DND-41 (cell line): ENCODE results near the gene SELENOI.
"Not testable (repeated sequence)": the region's sequence is repeated elsewhere in the genome, so short reads cannot be mapped to it uniquely, and the experiment has no call there.

Experiments
- ATAC-seq: fragments of 200-7000 bp; cut with Tn5 transposase; 3 replicates; pipeline ENCODE4 v1.9.1; 2021; ENCODE audit warnings: low read depth; ENCODE audit not compliant: insufficient read depth
- DNase-seq: peaks from one replicate; pipeline ENCODE4 v3.0.0-alpha.2; 2020
- H2AFZ ChIP-seq: 2 replicates; pipeline ENCODE4 v1.6.0; 2012; ENCODE audit warnings: low read depth, low read length
- H3K27ac ChIP-seq: 2 replicates; pipeline ENCODE4 v1.5.1; 2012; ENCODE audit warnings: low read length, inconsistent platforms
- H3K27me3 ChIP-seq: fragments of 200-600 bp; sonication (generic); 2 replicates; pipeline ENCODE4 v1.6.0; 2012; ENCODE audit warnings: low read length, mild to moderate bottlenecking, inconsistent platforms; ENCODE audit not compliant: insufficient read depth, poor library complexity
- H3K36me3 ChIP-seq: 2 replicates; pipeline ENCODE4 v1.5.1; 2012; ENCODE audit warnings: low read length, inconsistent platforms; ENCODE audit not compliant: insufficient read depth
- H3K4me1 ChIP-seq: 2 replicates; pipeline ENCODE4 v1.5.1; 2012; ENCODE audit warnings: mild to moderate bottlenecking, low read length; ENCODE audit not compliant: insufficient read depth
- H3K4me2 ChIP-seq: 2 replicates; pipeline ENCODE4 v1.6.0; 2012; ENCODE audit warnings: mild to moderate bottlenecking, moderate library complexity, low read length, inconsistent platforms; ENCODE audit not compliant: insufficient read depth
- H3K4me3 ChIP-seq, 2 experiments: fragments of 200-600 bp in 1 of 2; shearing (Covaris generic) in 1 of 2; 2 replicates each; pipeline ENCODE4 v1.5.1; 2012 to 2016; ENCODE audit warnings: inconsistent platforms in 2 of 2, low read length in 2 of 2, mild to moderate bottlenecking in 2 of 2, low read depth in 1 of 2, moderate library complexity in 1 of 2
- H3K79me2 ChIP-seq: 2 replicates; pipeline ENCODE4 v1.6.0; 2012; ENCODE audit warnings: low read length, inconsistent platforms; ENCODE audit not compliant: insufficient read depth
- H3K9ac ChIP-seq: 2 replicates; pipeline ENCODE4 v1.6.0; 2012; ENCODE audit warnings: low read depth, mild to moderate bottlenecking, inconsistent platforms, low read length, moderate library complexity
- H3K9me3 ChIP-seq: 2 replicates; pipeline ENCODE4 v1.5.1; 2012; ENCODE audit warnings: low read length, moderate library complexity, mild to moderate bottlenecking, inconsistent platforms; ENCODE audit not compliant: insufficient read depth, severe bottlenecking
- H4K20me1 ChIP-seq: 2 replicates; pipeline ENCODE4 v1.6.0; 2012; ENCODE audit warnings: low read length; ENCODE audit not compliant: insufficient read depth
- EZH2 ChIP-seq: IDR thresholded peaks from 3 replicates; pipeline ENCODE4 v1.6.1; 2012; ENCODE audit warnings: borderline replicate concordance, low read depth, mild to moderate bottlenecking, moderate library complexity, low read length, inconsistent platforms; ENCODE audit not compliant: severe bottlenecking
- TF ChIP-seq, protein P1 (sequence below): IDR thresholded peaks from 2 replicates; pipeline ENCODE4 v1.5.1; 2012; ENCODE audit warnings: borderline replicate concordance, low read length, moderate library complexity, mild to moderate bottlenecking; ENCODE audit not compliant: poor library complexity, severe bottlenecking; ENCODE audit errors: extremely low read depth

The SELENOI gene

DNA sequence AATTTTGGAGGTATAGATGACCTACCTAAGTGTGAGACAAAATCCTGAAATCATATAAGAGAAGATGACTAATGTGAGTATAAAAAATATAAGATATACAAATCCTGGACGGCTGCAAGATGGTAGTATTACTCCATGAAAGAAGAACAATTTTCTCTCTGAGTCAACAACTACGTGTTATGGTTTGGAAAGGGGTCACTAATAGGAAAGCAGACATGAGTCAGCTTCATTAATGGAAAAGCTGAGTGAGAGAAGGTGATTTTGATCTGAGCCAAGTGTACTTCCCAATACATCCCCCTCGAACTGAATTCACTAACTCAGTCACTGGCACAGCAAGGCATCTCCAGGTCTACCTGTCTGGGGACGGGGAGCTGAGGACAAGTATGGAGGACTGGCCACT, 20.1 kb upstream of the SELENOI start:
- H3K4me3 ChIP-seq, result no peak overlapping the region
- no peaks in the 10 kb centered on the region for H4K20me1 ChIP-seq
- H3K4me1 ChIP-seq, result peaks cover 12% of the 10 kb centered on the region
- H3K27ac ChIP-seq, result no peak overlapping the region
- no peaks in the 10 kb centered on the region for H3K79me2 ChIP-seq
- DNase-seq (no peak), ATAC-seq (no peak)
- H3K4me2 ChIP-seq, result no peak overlapping the region
- H3K27me3 ChIP-seq, result no peaks in the 10 kb centered on the region
- no peaks in the 10 kb centered on the region for H3K36me3 ChIP-seq
- TF ChIP-seq, protein P1, sequence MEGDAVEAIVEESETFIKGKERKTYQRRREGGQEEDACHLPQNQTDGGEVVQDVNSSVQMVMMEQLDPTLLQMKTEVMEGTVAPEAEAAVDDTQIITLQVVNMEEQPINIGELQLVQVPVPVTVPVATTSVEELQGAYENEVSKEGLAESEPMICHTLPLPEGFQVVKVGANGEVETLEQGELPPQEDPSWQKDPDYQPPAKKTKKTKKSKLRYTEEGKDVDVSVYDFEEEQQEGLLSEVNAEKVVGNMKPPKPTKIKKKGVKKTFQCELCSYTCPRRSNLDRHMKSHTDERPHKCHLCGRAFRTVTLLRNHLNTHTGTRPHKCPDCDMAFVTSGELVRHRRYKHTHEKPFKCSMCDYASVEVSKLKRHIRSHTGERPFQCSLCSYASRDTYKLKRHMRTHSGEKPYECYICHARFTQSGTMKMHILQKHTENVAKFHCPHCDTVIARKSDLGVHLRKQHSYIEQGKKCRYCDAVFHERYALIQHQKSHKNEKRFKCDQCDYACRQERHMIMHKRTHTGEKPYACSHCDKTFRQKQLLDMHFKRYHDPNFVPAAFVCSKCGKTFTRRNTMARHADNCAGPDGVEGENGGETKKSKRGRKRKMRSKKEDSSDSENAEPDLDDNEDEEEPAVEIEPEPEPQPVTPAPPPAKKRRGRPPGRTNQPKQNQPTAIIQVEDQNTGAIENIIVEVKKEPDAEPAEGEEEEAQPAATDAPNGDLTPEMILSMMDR, result no peak
- no peak for TF ChIP-seq EZH2
- no peak overlapping the region for H2AFZ ChIP-seq
- H3K9me3 ChIP-seq, result no peaks in the 10 kb centered on the region
- H3K9ac ChIP-seq, result no peak overlapping the region

DNA sequence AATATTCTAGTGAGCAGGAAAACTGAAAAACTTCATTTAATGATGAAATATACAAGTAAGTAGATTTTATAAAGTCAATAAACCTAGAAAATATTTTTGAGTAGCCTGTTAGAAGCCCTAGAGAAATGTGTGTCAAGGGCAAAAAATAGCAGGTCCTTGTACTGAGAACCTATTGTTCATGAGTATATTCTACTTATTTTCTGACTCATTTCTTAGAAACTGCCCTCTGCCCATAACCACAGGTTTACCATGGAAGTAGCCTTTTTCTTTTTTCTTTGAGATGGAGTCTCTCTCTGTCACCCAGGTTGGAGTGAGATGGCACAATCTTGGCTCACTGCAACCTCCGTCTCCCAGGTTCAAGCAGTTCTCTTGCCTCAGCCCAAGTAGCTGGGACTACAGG, 19.4 kb upstream of the SELENOI start:
- ATAC-seq, result no peak
- no peak overlapping the region for H3K4me3 ChIP-seq

DNA sequence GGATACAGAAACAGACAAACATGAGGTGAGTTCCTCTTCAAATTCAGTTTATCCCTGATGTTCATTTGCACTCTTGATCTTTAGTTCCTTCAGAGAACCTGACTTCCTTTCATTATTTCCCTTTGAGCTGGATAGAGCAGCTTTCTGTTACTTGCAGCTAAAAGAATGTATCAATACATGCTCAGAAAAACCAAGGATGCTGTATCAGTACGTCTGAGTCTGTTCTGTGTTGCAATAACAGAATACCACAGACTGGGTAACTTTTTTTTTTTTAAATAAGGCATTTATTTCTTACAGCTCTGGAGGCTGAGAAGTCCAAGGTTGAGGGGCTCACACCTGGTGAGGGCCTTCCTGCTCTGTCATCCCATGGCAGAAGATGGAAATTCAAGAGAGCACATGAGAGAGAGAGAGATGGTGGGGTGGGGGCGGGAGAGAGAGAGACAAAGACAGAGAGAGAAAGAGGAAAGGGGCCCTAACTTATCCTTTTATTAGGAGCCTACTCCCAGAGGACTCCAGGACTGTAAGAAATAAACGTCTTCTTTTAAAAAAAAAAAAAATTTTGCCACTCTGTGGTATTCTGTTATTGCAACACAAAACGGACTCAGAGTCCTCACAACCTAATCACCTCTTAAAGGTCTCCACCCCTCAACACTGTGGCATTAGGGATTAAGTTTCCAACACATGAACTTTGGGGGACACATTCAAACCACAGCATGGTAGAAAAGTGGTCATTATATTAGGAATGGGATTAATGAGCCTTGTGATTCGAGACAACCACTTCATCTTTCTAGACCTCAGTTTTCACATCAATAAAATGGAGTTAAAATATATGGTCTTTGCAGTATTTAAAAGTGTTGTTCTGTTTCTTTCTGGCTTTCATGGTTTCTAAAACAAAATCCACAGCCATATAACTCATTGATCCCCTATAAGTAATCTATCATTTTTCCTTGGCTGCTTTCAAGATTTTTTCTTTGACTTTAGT, 18.4 kb upstream of the SELENOI start:
- Histone ChIP-seq H3K79me2 (no peaks in the 10 kb centered on the region), H3K4me1 (peaks cover 12% of the 10 kb centered on the region), H3K9ac (no peak overlapping the region), H3K4me2 (no peak overlapping the region), H2AFZ (no peak overlapping the region), H3K4me3 (no peak overlapping the region), H3K27me3 (no peaks in the 10 kb centered on the region), H4K20me1 (no peaks in the 10 kb centered on the region), H3K9me3 (no peaks in the 10 kb centered on the region), H3K27ac (no peak overlapping the region), H3K36me3 (no peaks in the 10 kb centered on the region)
- DNase-seq (no peak), ATAC-seq (no peak)
- TF ChIP-seq EZH2, result no peak
- TF ChIP-seq, protein P1, result no peak

More for the DNA sequence above, 19.4 kb upstream of the SELENOI start:
- Histone ChIP-seq H3K79me2 (no peaks in the 10 kb centered on the region), H3K36me3 (no peaks in the 10 kb centered on the region), H3K9ac (no peak overlapping the region), H3K4me1 (peaks cover 12% of the 10 kb centered on the region), H3K4me2 (no peak overlapping the region), H3K27me3 (no peaks in the 10 kb centered on the region), H4K20me1 (no peaks in the 10 kb centered on the region), H3K27ac (no peak overlapping the region), H2AFZ (no peak overlapping the region), H3K9me3 (no peaks in the 10 kb centered on the region)
- DNase-seq, result no peak
- TF ChIP-seq EZH2, result no peak
- TF ChIP-seq, protein P1, result no peak

DNA sequence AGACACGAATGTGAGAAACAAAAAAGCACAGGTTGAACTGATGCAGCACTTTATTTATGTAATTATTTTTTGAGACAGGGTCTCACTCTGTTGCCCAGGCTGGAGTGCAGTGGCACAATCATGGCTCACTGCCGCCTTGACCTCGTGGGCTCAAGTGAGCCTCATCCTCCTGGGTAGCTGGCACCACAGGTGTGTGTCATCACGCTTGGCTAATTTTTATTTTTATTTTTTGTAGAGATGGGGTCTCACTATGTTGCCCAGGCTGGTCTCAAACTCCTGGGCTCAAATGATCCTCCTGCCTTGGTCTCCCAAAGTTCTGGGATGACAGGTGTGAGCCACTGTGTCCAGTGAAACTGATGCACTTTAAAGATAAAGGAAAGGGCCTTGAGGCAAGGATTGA, 16.9 kb upstream of the SELENOI start:
- ATAC-seq, DNase-seq, H3K36me3 ChIP-seq, H3K27me3 ChIP-seq, H2AFZ ChIP-seq, H3K9me3 ChIP-seq, H3K79me2 ChIP-seq, H3K4me3 ChIP-seq, H3K27ac ChIP-seq, H3K9ac ChIP-seq, H4K20me1 ChIP-seq, H3K4me2 ChIP-seq: not testable (repeated sequence)
- peaks cover 12% of the 10 kb centered on the region for H3K4me1 ChIP-seq
